Measurements from ENCODE around the gene SP100. TPM values are rescaled to one million over a fixed set of nuclear protein-coding genes. Genes with fewer than 3 reads are reported as not detected.

SP100 gene
- total and polyA plus RNA-seq, 9 donors = 63.1 to 89.6 (median 75.0) TPM

- Histone ChIP-seq H3K4me3 (no peak overlapping the region), H3K4me1 (ENCODE audit: insufficient read depth) (no peaks in the 10 kb centered on the region), H3K9me3 (peaks cover 0 to 12% of the 10 kb centered on the region in 2 donors), H3K36me3 (no peaks in the 10 kb centered on the region), H3K27ac (no peak overlapping the region), H3K27me3 (no peaks in the 10 kb centered on the region)
- intact Hi-C loops (cut with DNase I) = no loop called here
- TF ChIP-seq CTCF (IDR thresholded peaks at IDR 0.05) (no peak), EP300 (IDR thresholded peaks at IDR 0.05) (no peak), POLR2A (IDR thresholded peaks at IDR 0.05) (no peak)
- 85 to 98% (median 86%) methylated on average over 3 of the region's 3 CpGs for WGBS, 3 donors
- DNase-seq = no peak
Observed at GRCh38 chr2:230541934-230542380, 126.0 kb downstream of the SP100 start.

- H3K4me3 ChIP-seq = no peak overlapping the region
- H3K27me3 ChIP-seq = no peaks in the 10 kb centered on the region
- TF ChIP-seq EP300 (IDR thresholded peaks at IDR 0.05) (no peak), POLR2A (IDR thresholded peaks at IDR 0.05) (no peak), CTCF (IDR thresholded peaks at IDR 0.05) (no peak)
- H3K36me3 ChIP-seq = no peaks in the 10 kb centered on the region
- no peak overlapping the region for H3K27ac ChIP-seq
- no peak for DNase-seq
- WGBS, 3 donors = 23 to 38% (median 27%) methylated on average over 2 of the region's 2 CpGs
- intact Hi-C loops (cut with DNase I) = no loop called here
- H3K9me3 ChIP-seq = peaks cover 0 to 12% of the 10 kb centered on the region in 2 donors
- no peaks in the 10 kb centered on the region for H3K4me1 ChIP-seq (ENCODE audit: insufficient read depth)
Observed at GRCh38 chr2:230542751-230543150, 126.8 kb downstream of the SP100 start.

DNA sequence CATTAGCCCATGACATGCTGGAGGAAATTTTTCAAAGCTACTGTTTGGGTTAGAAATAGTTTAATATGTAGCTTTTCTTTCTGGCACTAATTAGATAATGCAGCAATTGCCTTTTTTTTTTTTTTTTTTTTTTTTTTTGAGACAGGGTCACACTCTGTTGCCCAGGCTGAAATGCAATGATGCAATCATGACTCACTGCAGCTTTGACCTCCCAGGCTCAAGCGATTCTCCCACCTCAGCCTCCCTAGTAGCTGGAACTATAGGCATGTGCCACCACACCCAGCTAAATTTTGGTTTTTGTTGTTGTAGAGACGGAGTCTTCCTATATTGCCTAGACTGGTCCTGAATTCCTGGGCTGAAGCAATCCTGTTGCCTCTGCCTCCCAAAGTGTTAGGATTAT, 136.2 kb downstream of the SP100 start:
- TF ChIP-seq CTCF (IDR thresholded peaks at IDR 0.05) (no peak), EP300 (IDR thresholded peaks at IDR 0.05) (no peak), POLR2A (IDR thresholded peaks at IDR 0.05) (no peak)
- DNase-seq = no peak
- no peaks in the 10 kb centered on the region for H3K9me3 ChIP-seq
- H3K27ac ChIP-seq = no peak overlapping the region
- WGBS, 3 donors = 68 to 94% (median 93%) methylated on average over 2 of the region's 2 CpGs
- H3K4me3 ChIP-seq = no peak overlapping the region
- intact Hi-C loops (cut with DNase I) = no loop called here
- no peaks in the 10 kb centered on the region for H3K4me1 ChIP-seq (ENCODE audit: insufficient read depth)
- no peaks in the 10 kb centered on the region for H3K27me3 ChIP-seq
- H3K36me3 ChIP-seq = no peaks in the 10 kb centered on the region

- no peak overlapping the region for H3K27ac ChIP-seq
- H3K9me3 ChIP-seq = no peaks in the 10 kb centered on the region
- intact Hi-C loops (cut with DNase I) = no loop called here
- H3K4me3 ChIP-seq = no peak overlapping the region
- H3K27me3 ChIP-seq = no peaks in the 10 kb centered on the region
- DNase-seq = no peak
- no peaks in the 10 kb centered on the region for H3K36me3 ChIP-seq
- no peak for TF ChIP-seq CTCF (IDR thresholded peaks at IDR 0.05)
- TF ChIP-seq POLR2A (IDR thresholded peaks at IDR 0.05) = no peak
- no peak for TF ChIP-seq EP300 (IDR thresholded peaks at IDR 0.05)
- 42 to 91% (median 83%) methylated on average over 1 of the region's 1 CpG for WGBS, 3 donors
- no peaks in the 10 kb centered on the region for H3K4me1 ChIP-seq (ENCODE audit: insufficient read depth)
Observed at GRCh38 chr2:230557065-230557464, 141.1 kb downstream of the SP100 start.
